ENCODE results near the gene ZNF827. TPM values are rescaled to one million over a fixed set of nuclear protein-coding genes. Genes with fewer than 3 reads are reported as not detected.

Gene ZNF827
- total RNA-seq, 1 donor from 2014 or later = 2.6 TPM

- no peak for DNase-seq (ENCODE audit: low read depth in 2 of 2)
These were observed 43.6 kb downstream of the ZNF827 start for GRCh38 chr4:145895056-145895455.

DNA sequence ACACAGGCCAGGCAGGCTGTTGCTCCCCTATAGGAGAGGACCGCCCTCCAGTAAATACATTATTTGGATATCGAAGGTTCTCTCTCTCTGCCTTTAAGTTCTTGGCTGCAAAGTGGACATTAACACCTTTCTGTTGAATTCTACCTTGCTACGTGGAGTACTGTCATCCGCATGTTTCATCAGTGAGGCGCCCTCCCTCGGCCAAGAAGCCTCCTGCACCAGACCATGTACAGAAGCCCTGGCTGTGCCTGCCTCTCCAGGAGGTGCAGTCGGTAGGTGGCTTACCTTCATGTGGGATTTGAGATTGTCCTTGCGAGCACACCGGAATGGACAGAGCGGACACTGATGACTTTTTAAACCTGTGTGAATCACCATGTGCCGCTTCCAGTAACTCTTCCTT lies 46.7 kb downstream of the ZNF827 start:
- no peak for DNase-seq (ENCODE audit: low read depth in 2 of 2)

- no peak for DNase-seq (ENCODE audit: low read depth in 2 of 2)
These were observed 47.9 kb downstream of the ZNF827 start for GRCh38 chr4:145890689-145891088.

GRCh38 chr4:145888393-145888792 lies 50.2 kb downstream of the ZNF827 start:
- no peak for DNase-seq (ENCODE audit: low read depth in 2 of 2)

DNA sequence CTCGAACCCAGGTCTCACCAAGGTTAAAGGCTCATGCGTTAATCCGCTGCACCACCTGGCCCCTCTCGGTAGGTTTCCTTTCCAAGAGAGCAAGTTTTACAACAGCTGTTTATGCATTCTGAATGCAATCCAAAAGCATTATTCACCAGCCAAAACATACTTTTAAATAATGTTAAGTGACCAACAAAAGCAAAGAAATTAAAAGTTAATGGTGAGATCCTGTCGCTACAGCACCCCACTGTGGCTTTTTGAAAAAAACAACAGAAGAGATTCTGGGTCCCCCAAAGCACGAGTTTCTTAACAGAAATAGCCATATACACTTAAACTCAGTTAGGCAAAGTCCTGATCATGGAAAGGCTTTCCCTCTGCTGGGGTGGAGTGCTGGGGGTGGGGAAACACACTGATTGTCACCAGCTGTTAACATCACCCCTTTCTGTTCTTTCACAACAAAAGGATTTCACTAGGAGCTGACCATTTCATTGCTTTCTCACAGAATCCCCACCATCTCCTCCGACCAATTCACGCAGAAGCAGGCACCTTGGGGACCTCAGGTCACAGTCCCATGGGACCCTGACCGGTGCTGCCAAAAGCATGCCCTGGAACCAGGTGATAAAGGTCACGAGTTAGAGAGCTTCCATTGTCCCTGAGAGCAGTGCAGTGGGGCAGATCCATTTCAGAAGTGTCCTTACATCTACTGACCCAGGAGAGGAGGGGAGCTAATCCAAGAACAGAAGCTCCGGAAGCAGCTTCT lies 51.2 kb downstream of the ZNF827 start:
- peak; percentile 41 to 71 for DNase-seq (ENCODE audit: low read depth in 2 of 2)

DNA sequence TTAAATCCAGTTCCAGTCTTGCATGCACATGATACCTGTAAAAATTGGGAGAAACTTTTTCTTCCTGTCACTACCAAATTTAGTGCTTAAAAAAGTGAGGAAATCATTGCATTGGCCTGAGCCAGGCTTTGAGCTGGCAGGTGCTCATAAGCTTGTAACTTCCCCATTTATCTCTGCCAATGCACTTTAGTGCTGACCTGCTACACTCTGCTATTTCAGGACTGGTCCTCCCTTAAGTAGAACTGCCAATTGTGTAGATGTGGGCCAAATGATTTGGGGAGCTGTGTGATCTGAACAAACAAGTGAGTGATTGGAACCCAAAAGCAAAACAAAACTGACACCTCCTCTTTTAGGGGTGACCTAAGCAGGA lies 51.8 kb downstream of the ZNF827 start:
- DNase-seq (ENCODE audit: low read depth in 2 of 2) = no peak

DNA sequence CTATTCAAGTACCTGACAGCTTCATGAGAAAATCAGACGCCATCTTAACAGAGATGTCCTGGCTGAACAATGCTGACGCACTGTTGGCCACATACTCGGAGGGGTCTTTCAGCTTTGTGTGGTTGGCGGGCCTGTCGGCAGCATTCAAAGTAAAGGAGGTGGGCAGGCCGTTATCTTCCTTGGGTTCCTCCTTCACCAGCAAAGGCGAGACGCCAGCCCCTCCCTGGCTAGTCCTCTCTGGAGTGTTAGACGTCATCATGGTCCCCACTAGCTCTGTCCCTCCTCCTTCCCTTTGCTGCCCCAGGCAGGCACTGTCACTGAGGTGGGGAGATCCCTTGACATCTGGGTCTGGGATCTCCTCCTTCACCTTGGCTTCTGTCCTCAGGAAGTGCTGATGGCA lies 53.0 kb downstream of the ZNF827 start:
- DNase-seq (ENCODE audit: low read depth in 2 of 2) = no peak

DNA sequence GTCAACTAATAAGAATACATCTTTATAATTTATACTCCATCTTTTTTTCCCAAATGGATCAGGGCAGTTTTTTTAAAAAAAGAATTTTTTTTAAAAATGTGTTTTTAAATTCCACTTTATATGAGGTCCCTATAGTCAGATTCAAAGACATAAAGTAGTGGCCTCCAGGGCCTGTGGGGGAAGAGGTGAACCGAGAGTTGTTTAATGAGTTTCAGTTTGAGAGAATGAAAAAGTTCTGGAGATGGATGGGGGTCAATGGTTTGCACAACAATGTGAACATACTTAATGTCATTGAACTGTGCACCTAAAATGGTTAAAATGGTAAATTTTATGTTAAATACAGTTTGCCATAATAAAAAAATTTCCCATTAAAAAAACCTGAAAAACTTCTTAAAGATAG lies 53.8 kb downstream of the ZNF827 start:
- DNase-seq (ENCODE audit: low read depth in 2 of 2) = no peak

DNA sequence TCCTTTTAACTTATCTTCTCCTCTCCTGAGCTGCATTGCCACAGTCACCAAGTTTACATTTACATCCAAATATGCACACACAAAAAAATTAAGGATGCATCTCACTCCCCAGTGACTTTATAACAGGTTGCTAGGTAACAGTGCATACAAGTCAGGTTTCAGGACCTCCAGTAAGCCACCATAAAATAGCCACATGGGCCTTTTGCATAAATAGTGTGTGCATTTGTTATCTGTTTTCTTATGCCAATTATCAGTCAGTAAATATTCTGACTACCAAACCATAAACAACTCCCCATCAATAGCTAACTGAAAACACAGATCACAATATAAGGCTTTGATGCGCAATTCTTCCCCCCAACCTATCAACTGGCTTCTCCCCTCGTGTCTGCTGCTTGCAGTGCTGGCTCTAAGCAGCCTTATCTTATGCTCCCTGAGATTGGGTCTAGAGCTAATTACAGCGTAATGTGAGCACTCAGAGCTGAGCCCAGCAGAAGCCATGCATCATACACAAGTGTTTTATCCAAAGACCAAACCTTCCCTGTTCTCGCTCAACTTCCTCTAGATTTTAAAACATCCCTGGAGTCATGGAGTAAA lies 55.4 kb downstream of the ZNF827 start:
- no peak for DNase-seq (ENCODE audit: low read depth in 2 of 2)

DNA sequence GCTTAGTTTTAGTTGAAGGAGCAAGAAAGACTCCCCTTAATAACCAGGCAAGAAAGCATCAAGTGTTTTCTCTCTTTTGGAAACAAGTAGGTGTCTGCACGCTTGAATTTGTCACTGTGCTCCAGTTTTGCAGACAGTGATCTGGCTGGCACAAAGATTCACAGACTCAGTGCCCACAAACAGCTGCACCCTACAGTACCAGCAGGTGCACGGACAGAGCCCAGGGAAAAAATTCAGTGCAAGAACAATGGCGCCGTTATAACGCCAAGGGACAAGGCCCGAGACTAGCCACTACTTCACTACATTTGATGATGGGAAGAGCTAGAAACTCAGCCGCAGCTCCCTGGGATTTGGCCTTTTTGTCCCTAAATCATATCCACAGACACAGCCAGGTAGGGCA lies 56.0 kb downstream of the ZNF827 start:
- DNase-seq (ENCODE audit: low read depth in 2 of 2) = no peak

- no peak for DNase-seq (ENCODE audit: low read depth in 2 of 2)
These were observed 56.6 kb downstream of the ZNF827 start for GRCh38 chr4:145881989-145882388.

GRCh38 chr4:145881576-145881975 lies 57.0 kb downstream of the ZNF827 start:
- DNase-seq (ENCODE audit: low read depth in 2 of 2) = no peak

DNA sequence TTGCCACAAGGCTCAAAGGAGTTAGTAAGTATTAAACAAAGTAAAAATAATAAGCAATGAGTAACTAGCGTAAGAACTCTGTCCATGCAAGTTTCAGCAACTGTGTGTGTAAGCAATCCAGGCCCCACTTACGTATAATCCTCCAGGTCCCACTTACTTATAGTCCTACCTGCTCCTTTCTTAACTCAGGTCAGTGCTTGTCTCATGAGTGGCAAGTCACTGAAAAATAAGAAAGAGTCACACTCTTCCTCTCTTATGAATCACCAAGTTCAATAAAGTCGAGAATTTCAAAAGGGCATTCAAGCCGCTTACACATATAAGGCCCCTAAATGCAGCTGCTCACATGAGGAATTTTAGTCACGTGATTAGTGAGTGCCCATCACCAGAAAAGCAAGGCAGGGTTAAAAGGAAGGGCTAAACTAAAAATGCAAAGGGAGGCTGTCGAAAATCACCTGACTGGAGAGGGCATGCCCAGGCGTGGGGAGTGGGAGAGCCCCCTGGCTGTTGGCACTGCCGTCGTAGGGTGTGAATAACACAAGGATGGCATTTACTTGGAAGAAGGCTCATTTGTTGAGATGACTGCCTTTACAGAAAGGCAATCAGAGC lies 58.2 kb downstream of the ZNF827 start:
- no peak for DNase-seq (ENCODE audit: low read depth in 2 of 2)

GRCh38 chr4:145879598-145879997 lies 59.0 kb downstream of the ZNF827 start:
- DNase-seq (ENCODE audit: low read depth in 2 of 2) = peak in 1 of 2 donors; percentile 41

- peak; percentile 51 to 67 for DNase-seq (ENCODE audit: low read depth in 2 of 2)
These were observed 59.9 kb downstream of the ZNF827 start for GRCh38 chr4:145878501-145879435.

DNA sequence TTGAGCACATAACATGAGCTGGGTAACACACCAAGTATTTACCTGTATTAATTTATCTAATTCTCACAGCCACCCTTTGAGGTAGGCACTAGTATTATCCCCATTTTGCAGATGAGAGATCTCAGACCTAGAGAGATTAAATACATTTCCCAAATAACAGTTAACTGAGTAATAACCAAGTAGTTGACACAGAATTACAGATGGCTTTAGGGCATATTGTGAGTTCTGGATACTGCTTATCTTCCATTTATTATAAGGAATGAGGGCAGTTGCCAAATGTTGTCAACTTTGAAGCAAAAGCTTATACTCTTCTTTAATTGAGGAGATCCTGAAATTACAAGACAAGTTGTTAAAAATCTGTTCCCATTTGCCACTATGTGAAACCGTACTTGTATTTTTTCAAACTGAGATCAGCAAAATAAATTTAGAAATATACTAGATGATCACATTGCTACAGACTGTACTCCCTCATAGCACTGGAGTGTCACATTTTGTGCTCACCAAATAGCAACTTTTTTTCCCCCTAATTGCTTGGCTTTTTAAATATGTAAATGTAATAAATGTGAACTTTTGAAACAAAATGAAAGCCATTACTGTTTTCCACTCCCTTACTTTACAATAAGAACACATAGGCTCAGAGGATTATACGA lies 62.0 kb downstream of the ZNF827 start:
- DNase-seq (ENCODE audit: low read depth in 2 of 2) = no peak

- no peak for DNase-seq (ENCODE audit: low read depth in 2 of 2)
These were observed 64.7 kb downstream of the ZNF827 start for GRCh38 chr4:145873901-145874300.

DNA sequence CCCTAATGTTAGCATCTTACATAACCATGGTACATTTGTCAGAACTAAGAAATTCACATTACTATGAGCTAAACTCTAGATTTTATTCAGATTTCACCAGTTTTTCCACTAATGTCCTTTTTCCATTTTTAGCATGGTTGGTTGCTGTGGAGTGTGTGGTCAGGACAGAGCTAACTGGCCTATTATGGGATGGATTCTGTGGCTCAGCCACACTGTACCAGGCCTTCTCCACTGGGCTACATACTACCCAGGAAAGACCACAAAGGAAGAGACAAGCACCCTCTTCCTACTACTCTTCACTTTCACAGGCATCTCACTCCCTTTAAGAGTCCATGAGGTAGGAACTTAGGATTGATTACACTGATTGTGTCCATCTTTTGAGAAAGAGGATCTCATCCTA lies 67.4 kb downstream of the ZNF827 start:
- no peak for DNase-seq (ENCODE audit: low read depth in 2 of 2)

- no peak for DNase-seq (ENCODE audit: low read depth in 2 of 2)
These were observed 68.2 kb downstream of the ZNF827 start for GRCh38 chr4:145870155-145871020.

GRCh38 chr4:145868637-145869409 lies 69.8 kb downstream of the ZNF827 start:
- DNase-seq (ENCODE audit: low read depth in 2 of 2) = peak; percentile 12 to 32

Data from lung microvascular endothelial cell (primary cell).